GM23338 (cell line): ENCODE data around the gene BRDT.

ENCODE experiments used
- CREB1 ChIP-seq: fragments of 250-450 bp; sonication (Bioruptor Pico); IDR thresholded peaks from 2 replicates; pipeline ENCODE4 v1.5.0; 2020; ENCODE audit warnings: low read depth, mild to moderate bottlenecking, moderate library complexity
- CTCF ChIP-seq, 2 experiments: fragments of 200-600 bp in 1 of 2; sonication (generic) in 1 of 2; conservative IDR thresholded peaks; 2 replicates each; pipeline versions ENCODE4 v1.5.1 to v1.6.1; 2016 to 2017; ENCODE audit warnings: antibody characterized with exemption in 2 of 2, low read depth in 2 of 2, mild to moderate bottlenecking in 2 of 2, moderate library complexity in 1 of 2

GRCh38 chr1:91940496-91940895 is 8.7 kb upstream of the BRDT start:
- TF ChIP-seq CREB1 (CRISPR knock-in tag) (no peak), CTCF (conservative IDR thresholded peaks at IDR 0.05; ENCODE audit: low read depth in 2 of 2) (no peak)
